ENCODE measurements around the gene PEX26.
"Not testable (repeated sequence)": the region's sequence is repeated elsewhere in the genome, so short reads cannot be mapped to it uniquely, and the experiment has no call there.

Gene PEX26

DNA sequence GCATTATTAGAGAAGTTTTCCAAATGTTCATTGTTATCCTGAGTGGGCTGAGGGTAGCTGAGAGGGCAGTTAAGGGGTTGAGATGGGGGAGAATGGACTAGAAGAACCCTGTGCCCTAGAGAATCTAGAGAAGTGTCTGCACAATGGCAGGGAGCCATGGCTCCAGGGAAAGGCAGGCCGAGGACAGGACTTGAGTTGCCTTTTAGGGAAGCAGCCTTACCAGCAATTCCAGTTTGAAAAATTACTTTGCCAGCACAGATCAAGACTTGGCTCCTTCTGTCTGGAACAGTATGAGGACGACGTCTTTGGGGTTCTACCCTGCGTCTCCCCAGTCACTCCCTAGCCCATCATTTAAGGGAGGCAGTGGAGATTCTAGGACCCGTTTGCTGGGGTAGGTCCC is 27.7 kb upstream of the PEX26 start:
- Mint-ChIP-seq H3K27ac (no peak overlapping the region), H3K9me3 (no peaks in the 10 kb centered on the region), H3K27me3 (peaks cover 3% of the 10 kb centered on the region), H3K36me3 (no peaks in the 10 kb centered on the region), H3K4me3 (no peak overlapping the region), H3K4me1 (no peaks in the 10 kb centered on the region)

DNA sequence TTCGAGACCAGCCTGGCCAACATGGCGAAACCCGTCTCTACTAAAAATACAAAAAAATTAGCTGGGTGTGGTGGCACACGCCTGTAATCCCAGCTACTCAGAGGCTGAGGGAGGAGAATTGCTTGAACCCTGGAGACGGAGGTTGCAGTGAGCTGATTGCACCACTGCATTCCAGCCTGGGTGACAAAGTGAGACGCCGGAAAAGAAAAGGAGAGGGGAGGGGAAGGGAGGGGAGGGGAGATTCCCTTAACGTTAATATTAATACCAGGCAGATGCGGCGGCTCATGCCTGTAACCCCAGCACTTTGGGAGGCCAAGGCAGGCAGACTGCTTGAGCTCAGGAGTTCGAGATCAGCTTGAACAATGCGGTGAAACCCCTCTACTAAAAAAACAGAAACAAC is 26.7 kb upstream of the PEX26 start:
- H3K27ac Mint-ChIP-seq, H3K36me3 Mint-ChIP-seq, H3K4me3 Mint-ChIP-seq, H3K9me3 Mint-ChIP-seq, H3K4me1 Mint-ChIP-seq, H3K27me3 Mint-ChIP-seq: not testable (repeated sequence)

DNA sequence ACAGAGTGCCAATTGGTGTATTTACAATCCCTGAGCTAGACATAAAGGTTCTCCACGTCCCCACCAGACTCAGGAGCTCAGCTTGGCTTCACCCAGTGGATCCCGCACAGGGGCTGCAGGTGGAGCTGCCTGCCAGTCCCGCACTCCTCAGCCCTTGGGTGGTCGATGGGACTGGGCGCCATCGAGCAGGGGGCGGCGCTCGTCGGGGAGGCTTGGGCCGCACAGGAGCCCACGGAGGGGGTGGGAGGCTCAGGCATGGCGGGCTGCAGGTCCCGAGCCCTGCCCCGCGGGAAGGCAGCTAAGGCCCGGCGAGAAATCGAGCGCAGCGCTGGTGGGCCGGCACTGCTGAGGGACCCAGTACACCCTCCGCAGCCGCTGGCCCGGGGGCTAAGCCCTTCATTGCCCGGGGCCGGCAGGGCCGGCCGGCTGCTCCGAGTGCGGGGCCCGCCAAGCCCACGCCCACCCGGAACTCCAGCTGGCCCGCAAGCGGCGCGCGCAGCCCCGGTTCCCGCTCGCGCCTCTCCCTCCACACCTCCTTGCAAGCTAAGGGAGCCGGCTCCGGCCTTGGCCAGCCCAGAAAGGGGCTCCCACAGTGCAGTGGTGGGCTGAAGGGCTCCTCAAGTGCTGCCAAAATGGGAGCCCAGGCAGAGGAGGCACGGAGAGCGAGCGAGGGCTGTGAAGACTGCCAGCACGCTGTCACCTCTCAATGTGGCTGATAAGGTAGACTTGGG is 24.4 kb upstream of the PEX26 start:
- not testable (repeated sequence) for H3K27ac Mint-ChIP-seq, H3K27me3 Mint-ChIP-seq, H3K36me3 Mint-ChIP-seq, H3K9me3 Mint-ChIP-seq, H3K4me1 Mint-ChIP-seq, H3K4me3 Mint-ChIP-seq

DNA sequence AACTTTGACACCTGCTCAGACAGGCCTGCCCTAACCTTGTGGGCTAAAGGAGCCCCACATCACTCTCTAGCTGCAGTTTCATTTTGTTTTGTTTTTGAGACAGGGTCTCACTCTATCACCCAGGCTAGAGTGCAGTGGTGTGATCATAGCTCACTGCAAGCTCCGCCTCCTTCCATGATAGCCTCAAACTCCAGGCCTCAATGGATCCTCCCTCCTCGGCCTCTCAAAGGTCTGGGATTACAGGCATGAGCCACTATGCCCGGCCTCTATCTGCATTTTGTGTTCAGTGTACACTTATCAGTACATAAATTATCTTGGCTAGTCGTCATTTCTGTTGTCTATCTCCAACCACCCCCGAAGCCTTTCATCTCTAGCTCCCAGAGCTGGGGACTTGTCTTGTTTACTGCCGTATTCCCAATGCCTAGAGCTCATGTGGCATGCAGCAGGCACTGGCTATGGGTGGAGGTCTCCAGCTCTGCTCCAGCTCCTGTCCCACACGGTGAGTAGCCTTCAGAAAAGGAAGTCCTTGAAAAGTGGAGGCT is 22.1 kb upstream of the PEX26 start:
- Mint-ChIP-seq H3K9me3 (no peaks in the 10 kb centered on the region), H3K4me3 (no peak overlapping the region), H3K4me1 (no peaks in the 10 kb centered on the region), H3K36me3 (no peaks in the 10 kb centered on the region), H3K27me3 (peaks cover 2% of the 10 kb centered on the region), H3K27ac (no peak overlapping the region)

DNA sequence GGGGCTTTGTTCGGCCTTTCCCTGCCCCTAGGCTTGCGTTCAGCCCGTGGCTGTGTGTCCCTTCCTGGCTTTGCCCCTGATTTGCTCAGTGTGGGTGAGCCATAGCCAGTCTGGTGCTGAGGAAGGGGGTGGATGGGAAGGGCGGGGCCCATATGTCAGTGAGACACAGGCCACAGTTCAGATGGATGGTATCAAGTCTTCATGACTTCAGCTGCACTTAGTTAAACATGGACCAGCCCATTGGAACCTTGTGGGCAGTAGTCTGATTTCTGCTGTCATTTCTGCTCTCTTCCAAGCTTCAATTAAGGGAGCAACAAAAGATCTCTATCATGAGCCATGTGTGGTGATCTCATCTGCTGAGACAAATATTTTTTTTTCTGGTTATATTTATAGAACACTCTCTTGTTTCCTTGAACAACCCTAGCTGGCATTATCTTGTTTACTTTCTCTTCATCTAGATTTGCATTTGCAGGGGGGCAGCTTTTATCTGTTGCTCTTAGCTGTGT is 21.6 kb upstream of the PEX26 start:
- no peak overlapping the region for H3K4me3 Mint-ChIP-seq
- no peaks in the 10 kb centered on the region for H3K4me1 Mint-ChIP-seq
- H3K36me3 Mint-ChIP-seq: no peaks in the 10 kb centered on the region
- H3K27me3 Mint-ChIP-seq: peaks cover 2% of the 10 kb centered on the region
- H3K27ac Mint-ChIP-seq: no peak overlapping the region
- no peaks in the 10 kb centered on the region for H3K9me3 Mint-ChIP-seq

DNA sequence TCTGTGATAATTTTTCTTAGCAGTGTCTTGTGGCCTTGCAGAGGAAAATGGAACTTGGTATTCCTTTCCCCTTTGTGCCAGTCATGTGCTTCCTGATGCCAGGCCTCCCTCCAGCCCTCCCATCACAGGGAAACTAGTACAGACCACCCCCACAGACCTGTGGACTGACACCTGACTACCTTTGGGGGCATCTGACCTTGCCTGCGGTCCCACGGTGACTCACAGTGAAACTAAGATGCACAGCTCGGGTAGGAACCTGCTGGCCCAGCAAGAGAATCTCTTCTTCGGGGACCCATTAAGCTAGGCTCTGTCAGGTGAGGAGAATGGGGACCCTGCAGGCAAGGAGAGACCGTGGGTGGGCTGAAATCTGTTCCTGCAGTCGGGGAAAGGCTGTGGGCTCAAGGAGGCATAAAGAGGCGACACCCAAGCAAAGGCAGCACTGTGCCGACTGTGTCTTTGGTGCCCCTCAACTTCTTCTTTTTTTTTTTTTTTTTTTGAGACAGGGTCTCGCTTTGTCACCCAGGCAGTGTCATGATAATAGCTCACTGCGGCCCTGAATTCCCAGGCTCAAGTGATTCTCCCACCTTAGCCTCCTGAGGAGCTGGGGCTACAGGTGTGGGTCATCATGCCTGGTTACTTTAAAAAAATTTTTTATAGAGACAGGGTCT is 20.8 kb upstream of the PEX26 start:
- no peak overlapping the region for H3K4me3 Mint-ChIP-seq
- H3K9me3 Mint-ChIP-seq: no peaks in the 10 kb centered on the region
- peaks cover 2% of the 10 kb centered on the region for H3K27me3 Mint-ChIP-seq
- no peaks in the 10 kb centered on the region for H3K4me1 Mint-ChIP-seq
- H3K27ac Mint-ChIP-seq: no peak overlapping the region
- no peaks in the 10 kb centered on the region for H3K36me3 Mint-ChIP-seq

DNA sequence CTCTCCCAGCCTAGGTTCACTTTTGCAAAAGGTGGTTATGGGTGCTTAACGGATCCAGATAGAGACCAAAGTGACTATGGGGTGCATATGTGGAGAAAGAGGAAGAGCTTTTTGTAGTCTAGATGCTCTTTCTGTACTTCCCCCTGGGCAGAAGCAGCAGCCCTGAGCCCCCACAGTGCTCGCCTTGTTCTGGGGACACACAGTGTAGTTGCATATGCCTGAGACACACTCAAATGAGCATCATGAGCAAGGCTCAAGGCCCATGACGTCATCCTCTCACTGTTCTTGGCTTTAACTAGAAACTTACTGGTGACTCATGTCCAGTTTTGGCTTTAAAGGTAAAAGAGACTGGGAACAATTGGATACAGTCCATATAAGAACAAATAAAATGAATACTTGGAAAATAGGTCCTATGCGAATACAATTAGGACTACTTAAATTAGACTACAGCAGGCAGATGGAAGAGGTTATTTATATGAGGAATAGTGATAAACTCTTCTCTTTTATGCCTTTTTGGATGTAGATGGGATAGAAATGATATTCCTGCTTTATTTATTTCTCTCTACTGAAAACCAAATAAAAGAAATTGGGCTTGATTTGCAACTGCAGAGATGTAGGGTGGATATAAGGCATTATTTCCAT is 20.1 kb upstream of the PEX26 start:
- Mint-ChIP-seq H3K27ac (no peak overlapping the region), H3K36me3 (no peaks in the 10 kb centered on the region)

DNA sequence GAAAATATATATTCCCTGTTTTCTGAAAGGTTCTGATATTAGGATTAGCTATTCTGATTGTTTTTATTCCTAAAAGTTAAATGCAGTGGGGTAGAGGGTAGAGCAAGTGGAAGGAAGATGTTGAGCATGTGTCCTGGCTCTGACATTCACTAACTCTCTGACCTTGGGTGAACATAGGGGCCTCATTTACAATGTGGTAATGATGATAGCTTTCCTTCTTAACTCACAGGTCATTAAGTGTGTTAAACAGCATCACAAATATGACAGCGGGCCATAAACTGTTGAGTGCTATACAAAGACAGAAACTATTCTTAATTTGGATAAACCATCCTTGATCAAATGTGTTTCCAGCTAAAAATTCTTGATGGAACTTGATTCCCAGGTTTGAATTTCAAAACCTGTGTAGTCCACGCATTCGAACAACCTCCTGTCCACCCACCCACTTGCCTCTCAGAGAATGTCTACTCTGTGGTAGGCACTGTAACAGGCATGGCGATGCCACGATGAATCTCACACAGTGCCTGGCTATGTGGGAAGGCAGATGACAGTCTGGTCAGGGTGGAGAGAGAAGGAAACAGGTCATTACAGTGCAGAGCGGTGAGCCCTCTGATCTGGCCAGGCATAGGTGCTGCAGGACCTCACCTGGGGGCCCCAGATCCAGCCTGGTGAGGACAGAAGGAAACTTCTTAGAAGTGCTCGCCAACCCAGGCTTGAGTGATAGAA is 19.3 kb upstream of the PEX26 start:
- H3K27ac Mint-ChIP-seq: no peak overlapping the region
- peaks cover 2% of the 10 kb centered on the region for H3K27me3 Mint-ChIP-seq
- H3K9me3 Mint-ChIP-seq: no peaks in the 10 kb centered on the region
- H3K36me3 Mint-ChIP-seq: no peaks in the 10 kb centered on the region
- no peak overlapping the region for H3K4me3 Mint-ChIP-seq
- H3K4me1 Mint-ChIP-seq: no peaks in the 10 kb centered on the region

More for the DNA sequence above, 20.1 kb upstream of the PEX26 start:
- Mint-ChIP-seq H3K4me1 (no peaks in the 10 kb centered on the region), H3K9me3 (no peaks in the 10 kb centered on the region), H3K27me3 (peaks cover 2% of the 10 kb centered on the region), H3K4me3 (no peak overlapping the region)

DNA sequence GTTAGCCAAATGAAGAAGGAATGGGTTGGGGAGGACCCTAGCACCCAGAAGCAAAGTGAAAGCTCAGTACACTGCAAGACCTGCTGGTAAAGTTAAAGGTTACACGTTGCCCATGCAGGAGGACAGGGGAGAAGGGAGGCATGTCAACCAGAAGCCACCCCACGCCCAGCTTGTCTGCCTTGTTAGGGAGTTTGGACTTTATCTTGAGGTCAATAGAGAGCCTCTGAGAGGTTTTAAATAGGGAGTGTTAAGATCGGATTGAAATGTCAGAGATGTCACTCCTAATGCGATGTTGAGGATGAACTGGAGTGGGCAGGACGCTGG is 18.7 kb upstream of the PEX26 start:
- peaks cover 4% of the 10 kb centered on the region for H3K27me3 Mint-ChIP-seq
- no peaks in the 10 kb centered on the region for H3K4me1 Mint-ChIP-seq
- H3K4me3 Mint-ChIP-seq: no peak overlapping the region
- no peaks in the 10 kb centered on the region for H3K9me3 Mint-ChIP-seq
- no peaks in the 10 kb centered on the region for H3K36me3 Mint-ChIP-seq
- no peak overlapping the region for H3K27ac Mint-ChIP-seq

DNA sequence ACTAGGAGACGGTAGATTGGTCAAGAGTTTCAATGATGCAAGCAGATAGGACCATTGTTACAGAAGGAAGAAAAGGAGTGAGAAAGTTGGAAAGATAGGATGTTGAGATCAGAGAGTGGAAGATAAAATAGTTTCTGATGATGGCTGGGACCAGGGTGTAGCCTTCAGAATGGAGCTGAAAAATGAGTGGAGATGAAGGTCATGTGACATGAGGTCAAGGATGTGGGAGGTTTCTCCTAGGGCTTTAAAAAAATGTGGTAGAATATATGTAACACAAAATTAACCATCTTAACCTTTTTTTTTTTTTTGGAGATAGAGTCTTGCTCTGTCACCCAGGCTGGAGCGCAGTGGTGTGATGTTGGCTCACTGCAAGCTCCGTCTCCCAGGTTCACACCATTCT is 18.3 kb upstream of the PEX26 start:
- Mint-ChIP-seq H3K36me3 (no peaks in the 10 kb centered on the region), H3K9me3 (no peaks in the 10 kb centered on the region), H3K4me1 (no peaks in the 10 kb centered on the region), H3K27ac (no peak overlapping the region), H3K27me3 (peaks cover 6% of the 10 kb centered on the region), H3K4me3 (no peak overlapping the region)

DNA sequence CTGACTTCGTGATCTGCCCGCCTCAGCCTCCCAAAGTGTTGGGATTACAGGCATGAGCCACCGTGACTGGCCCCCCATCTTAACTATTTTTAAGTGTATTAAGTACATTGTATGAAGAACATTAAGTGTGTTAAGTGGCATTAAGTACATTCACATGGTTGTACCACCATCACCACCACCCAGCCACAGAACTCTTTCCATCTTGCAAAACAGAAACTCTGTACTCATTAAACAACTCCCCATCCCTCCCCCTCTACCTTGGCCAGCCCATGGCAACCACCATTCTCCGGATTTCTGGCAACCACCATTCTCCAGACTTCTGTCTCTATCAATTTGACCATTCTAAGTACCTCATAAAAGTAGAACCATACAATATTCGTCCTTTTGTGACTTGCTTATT is 17.8 kb upstream of the PEX26 start:
- Mint-ChIP-seq H3K9me3 (no peaks in the 10 kb centered on the region), H3K4me3 (no peak overlapping the region), H3K4me1 (no peaks in the 10 kb centered on the region), H3K36me3 (no peaks in the 10 kb centered on the region), H3K27ac (no peak overlapping the region), H3K27me3 (peaks cover 11% of the 10 kb centered on the region)

DNA sequence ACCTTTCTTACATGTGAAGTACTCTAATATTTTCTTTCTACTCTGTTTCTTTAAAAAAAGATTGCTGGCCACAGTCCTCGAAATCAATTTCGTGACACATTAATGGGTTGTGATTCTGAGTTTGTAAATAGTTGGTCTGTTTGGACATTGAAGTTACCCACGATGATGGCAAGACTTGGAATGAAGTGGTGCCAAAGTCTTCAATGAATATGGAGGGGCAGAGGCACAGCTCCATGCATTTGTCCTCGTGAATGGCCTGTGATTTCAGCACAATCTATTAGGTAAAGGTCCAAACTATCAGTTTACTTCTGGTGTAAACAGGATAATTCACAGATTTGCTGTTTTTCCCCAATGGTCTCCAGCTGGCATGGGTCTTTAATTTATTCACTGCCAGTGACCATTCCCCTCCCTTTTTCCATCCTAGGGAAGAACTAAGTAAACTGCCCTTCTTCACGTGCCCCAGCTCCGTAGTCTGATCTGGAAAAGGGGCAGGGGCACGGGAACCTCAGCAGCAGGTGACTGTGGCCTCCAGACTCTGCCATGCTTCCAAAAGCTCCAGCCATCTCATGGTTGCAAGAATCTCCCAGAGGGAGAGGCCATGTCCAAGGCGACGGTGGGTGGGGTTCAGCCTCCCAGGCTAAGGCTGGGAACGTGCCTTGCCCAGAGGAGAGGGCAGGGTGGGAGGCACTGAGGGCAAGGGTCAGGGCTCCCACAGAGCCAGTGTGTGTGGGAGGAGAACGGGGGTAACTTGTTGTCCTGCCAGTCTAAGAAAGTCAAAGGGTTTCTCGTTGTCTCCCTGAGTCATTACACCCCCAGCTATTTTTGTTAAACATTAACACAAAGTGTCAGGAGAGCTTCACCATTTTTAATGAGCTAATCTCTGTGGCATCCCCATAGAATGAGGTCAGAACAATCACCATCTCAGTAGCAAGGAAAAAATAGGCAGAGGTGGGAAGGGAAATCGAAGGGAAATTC is 16.9 kb upstream of the PEX26 start:
- Mint-ChIP-seq H3K27ac (no peak overlapping the region), H3K27me3 (peaks cover 18% of the 10 kb centered on the region), H3K4me3 (no peak overlapping the region), H3K4me1 (no peaks in the 10 kb centered on the region), H3K9me3 (no peaks in the 10 kb centered on the region), H3K36me3 (no peaks in the 10 kb centered on the region)

DNA sequence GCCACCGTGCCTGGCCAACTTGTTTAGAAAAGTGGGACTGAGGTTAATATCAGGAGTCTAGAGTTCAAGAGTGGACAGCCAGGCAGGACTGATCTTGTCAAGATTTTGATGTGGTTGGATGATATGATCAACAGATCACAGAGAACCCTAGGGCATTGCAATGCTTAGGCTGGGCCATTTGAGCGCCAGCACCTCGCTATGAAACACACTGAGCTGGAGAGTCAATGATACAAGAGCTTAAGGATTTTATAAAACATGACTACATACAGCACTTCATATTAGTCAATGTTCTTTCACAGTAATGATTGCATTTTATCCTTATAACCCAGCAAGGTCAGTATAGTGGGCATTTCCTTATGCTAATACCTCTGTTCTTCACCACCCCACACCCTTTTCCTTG is 15.4 kb upstream of the PEX26 start:
- Mint-ChIP-seq H3K9me3 (no peaks in the 10 kb centered on the region), H3K27me3 (peaks cover 22% of the 10 kb centered on the region), H3K36me3 (no peaks in the 10 kb centered on the region), H3K4me3 (no peak overlapping the region), H3K27ac (no peak overlapping the region), H3K4me1 (no peaks in the 10 kb centered on the region)

DNA sequence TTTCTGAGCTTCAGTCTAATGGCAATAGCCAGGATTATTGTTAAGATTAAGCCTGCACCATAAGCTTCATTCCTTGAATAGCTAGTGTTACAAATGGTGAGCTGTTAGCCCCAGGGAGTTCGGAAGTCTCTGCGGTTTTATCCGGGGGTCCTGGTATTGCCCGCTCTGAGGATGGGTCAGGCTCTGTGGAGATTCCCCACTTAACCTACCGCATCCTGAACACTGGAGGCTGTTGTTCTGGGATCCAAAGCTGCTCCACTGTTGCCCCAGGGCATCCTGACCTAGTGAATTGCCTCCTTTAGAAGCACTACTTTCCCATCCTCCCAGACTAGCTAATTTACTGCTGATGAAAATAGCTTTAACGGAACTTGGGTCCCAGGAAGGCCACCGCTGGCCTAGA is 14.5 kb upstream of the PEX26 start:
- no peaks in the 10 kb centered on the region for H3K36me3 Mint-ChIP-seq
- no peak overlapping the region for H3K27ac Mint-ChIP-seq
- H3K4me3 Mint-ChIP-seq: no peak overlapping the region
- H3K4me1 Mint-ChIP-seq: no peaks in the 10 kb centered on the region
- peaks cover 24% of the 10 kb centered on the region for H3K27me3 Mint-ChIP-seq
- no peaks in the 10 kb centered on the region for H3K9me3 Mint-ChIP-seq

DNA sequence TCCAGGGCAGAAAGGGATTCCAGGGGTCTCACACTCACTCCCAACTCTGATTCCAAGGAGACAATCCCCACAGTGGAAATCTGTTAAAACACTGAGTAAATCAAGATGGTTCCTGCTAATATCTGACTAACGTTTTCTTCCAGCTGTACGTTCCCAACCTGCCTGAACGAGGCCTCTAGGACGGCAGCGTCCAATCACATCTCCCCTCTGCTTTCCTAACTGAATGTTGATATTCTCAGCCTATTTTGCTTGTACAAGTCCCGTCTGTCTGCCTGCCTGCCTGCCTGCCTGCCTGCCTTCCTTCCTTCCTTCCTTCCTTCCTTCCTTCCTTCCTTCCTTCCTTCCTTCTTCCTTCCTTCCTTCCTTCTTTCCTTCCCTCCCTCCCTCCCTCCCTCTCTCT is 14.1 kb upstream of the PEX26 start:
- not testable (repeated sequence) for H3K27ac Mint-ChIP-seq, H3K9me3 Mint-ChIP-seq, H3K4me3 Mint-ChIP-seq, H3K4me1 Mint-ChIP-seq, H3K36me3 Mint-ChIP-seq
- H3K27me3 Mint-ChIP-seq: peaks cover 24% of the 10 kb centered on the region
